NCI-H2196 (cell line): Measurements from ENCODE around the gene DYNLT4.
"Not testable (repeated sequence)": the region's sequence is repeated elsewhere in the genome, so short reads cannot be mapped to it uniquely, and the experiment has no call there.

Source experiments
- DNase-seq: peaks from one replicate; lab custom pipeline; 2025; ENCODE audit not compliant: unreplicated experiment; lab: John Stamatoyannopoulos, UW

DYNLT4 gene

DNA sequence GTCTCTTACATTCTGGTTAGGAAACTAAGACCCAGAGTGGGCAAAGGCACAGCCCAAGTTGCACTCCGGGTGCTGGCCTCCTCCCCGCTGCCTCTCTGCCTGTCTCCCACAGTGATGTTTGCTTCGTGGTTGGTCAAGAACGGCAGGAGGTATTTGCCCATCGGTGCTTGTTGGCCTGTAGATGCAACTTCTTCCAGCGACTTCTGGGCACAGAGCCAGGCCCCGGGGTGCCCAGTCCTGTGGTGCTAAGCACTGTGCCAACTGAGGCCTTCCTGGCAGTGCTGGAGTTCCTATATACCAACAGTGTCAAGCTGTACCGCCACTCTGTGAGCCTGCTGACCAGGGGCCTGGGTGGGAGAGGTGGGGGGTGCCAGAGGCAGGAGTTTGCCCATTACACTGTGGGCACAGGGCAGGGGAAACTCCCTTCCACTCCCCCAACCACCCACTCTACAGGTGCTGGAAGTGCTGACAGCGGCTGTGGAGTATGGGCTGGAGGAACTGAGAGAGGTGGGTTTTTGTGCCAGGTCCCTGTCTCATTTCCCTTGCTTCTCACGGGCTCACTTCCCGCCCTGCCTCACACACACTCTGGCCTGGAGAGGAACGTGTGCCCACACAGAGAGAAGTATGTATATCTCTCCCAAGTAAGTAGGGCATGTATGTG is 3.1 kb upstream of the DYNLT4 start:
- DNase-seq: peak; percentile 63

DNA sequence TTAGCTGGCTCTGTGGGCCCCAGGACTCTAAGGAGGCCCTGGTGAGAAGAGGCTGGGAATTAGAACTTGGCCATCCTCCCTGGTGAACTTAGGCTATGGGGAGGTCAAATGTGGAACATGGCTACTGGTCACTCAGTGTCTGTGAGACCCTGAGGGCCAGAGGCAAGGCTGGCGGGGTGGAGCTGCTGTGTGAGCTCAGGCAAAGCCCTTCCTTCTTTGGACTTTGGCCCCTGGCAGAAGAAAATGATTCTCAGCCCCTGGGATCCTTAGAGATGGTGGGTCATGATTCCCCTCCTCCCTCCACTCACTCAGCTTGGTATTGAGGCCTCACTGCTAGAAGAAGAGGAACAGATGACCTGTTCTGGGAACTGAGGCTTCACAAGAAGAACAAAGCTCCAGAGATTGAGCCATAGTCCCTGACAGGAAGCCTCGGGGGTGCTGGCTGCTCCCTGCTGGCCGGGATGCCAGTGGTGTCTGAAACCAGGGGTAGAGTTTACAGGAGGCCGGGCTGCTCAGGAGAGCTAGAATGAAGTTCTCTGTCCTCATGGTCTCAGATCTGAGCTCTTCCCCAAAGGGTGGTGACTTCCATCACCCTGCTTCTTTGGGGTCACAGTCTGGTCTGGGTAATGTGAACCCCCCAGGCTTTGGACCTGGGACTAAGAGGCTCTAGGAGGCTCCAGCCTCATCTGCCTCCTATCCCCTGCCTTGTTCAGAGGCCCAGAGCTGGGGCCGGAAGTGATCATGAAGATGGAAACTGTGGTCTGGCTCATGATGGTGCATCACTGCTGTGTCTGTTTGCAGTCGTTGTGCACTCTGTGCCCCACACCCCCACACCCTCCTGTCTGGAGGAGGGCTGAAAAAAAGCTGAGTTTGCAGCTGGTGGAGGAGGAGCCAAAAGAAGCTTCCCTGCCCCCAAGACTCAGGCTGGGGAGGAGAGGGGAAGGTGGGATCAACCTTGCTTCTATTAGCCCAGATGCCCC is 2.1 kb upstream of the DYNLT4 start:
- DNase-seq: no peak

DNA sequence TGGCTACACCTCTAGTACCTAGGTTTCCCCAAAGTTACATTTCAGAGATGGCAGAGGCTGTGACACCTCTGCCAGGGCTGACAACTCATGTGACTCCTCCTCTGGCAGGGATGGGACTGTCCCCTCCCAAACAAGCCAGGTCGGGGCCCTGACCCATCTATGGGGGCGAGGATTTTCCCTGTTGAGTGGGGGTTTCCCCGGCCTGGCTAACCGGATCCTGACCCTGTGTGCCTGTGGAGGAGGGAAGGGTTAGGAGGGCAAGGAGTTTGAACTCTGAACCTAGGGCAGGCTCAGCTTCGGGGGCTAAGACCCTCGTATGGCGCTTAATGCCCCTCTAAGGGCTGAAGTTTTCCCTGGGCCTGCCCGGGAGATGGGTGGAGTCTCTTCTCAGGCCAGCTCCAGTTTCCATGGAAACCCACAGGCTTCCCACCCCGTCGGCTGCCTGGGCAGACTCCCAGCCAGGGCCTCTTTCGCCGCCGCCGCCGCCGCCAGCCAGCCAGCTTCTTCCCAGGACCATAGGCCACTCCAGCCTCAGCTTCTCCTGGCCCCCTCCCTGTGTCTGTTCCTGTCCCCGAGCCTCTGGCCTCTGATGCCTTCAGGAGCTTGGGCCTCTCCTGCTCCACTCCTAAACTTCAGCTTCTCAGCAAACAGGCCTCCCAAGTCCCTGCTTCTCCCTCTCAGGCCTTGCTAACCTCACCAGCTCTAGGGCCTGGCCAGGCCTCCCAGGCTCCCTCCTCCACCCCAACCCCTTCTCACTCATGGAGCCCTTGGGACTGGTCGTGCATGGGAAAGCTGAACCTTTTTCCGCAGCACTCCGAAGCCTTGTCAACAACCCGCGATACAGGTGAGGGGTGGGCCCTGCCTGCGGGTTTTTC is 1.1 kb upstream of the DYNLT4 start, which contains the start of gene BTBD19:
Gene BTBD19 (plus strand): TSS at position 461 of the 875 bp plus-strand sequence. CDS start 298 bp downstream, at position 759.
- peak; percentile 43 for DNase-seq

GRCh38 chr1:44807364-44808062 is 362 bp upstream of the DYNLT4 start:
- DNase-seq: peak; percentile 95

DNA sequence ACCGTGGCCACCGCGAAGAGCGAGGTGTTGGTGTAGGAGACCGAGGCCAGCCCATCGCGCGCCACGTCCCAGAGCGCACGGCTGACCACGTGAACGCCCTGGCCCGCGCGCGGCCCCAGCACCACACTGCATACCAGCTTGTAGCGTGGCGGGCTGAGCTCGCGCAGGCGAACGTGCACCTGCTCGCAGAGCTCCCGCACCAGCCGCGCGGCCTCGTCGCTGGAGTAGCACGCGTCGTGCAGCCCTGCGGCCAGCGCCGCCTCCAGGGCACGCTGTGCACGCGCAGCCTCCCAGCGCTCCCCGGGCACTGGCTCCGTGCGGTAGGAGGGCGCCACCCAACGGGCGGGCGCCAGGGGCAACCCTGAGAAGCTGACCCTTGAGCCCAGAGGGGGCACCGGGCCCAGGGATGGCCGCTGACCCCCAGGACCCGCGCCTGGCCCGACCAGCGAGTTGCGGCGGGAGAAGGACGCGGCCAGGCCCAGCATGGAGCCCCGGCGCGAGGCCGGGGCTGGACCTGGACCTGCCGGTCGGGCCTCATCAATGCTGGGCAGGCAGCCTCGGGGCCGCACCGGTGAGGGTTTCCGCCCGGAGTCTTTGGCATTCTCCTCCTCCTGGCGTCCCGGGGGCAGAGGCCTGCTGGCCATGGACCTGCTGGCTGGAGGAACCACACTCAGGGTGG is 987 bp downstream of the DYNLT4 start:
- DNase-seq: no peak

- no peak for DNase-seq
Measured at GRCh38 chr1:44805311-44806024, 1.7 kb downstream of the DYNLT4 start.

GRCh38 chr1:44803312-44804095 is 3.6 kb downstream of the DYNLT4 start:
- DNase-seq: no peak

DNA sequence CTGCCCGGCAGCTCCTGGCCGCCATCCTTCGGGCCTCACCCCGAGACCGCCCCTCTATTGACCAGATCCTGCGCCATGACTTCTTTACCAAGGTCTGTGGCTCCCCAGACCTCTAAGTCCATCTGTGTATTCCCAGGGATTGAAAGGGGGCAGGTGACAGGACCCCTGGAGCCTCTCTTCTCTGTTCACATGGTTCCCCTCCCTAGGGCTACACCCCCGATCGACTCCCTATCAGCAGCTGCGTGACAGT is 4.2 kb downstream of the DYNLT4 start:
- DNase-seq: no peak

DNA sequence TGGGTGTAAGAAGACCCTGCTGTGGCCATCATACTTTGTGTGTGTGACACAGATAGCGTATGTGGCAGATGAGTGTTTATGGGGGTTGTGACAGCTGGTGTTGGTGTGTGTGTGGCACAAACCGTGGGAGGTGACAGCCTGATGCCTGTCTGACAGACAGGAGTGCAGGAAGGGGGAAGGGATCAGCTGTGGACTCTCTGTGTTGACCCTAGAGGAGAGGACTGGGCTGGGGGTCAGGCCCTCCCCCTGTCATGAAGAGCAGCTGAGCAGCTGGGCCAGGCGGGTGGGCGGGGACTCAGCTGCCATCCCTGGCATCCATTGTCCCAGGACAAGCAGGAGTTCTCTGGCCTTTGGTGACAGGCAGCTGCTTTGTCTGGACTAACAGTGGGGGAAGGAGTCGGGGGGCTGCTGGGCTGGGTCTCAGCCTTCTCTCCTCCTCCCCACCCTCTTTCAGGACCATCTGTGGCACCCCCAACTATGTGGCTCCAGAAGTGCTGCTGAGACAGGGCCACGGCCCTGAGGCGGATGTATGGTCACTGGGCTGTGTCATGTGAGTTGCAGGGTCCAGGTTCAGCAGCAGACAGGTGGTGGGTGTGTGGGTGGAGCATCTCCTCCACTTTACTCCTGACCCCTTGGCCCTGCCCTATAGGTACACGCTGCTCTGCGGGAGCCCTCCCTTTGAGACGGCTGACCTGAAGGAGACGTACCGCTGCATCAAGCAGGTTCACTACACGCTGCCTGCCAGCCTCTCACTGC is 4.7 kb downstream of the DYNLT4 start:
- no peak for DNase-seq

DNA sequence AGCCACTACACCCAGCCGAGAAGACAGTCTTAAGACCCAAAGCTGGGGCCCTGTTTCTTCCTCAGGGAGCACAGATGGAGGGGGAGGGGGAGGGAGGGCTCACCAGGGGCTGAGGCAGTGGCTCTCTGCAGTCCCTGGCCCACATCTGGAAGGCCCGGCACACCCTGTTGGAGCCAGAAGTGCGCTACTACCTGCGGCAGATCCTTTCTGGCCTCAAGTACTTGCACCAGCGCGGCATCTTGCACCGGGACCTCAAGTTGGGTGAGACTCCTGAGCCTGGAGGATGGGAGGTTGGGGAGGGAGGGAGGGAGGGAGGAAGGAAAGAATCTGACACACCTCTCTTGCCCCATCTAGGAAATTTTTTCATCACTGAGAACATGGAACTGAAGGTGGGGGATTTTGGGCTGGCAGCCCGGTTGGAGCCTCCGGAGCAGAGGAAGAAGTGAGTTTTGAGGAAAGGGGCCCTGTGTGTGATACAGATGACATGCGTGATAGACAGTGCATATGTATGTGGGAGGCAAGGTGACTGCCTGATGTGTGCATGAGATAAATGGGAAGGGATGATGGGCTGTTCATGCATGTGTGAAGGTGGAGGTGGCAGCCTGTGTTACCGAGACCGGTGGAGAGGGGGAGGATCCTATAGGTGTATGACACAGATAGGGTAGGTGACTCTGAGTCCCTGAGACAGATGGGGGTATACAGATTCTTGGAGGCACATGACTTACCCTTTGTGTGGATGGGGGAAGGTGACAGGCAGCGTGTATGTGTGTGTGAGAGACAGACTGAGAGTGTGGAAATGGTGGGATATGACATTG is 5.5 kb downstream of the DYNLT4 start:
- DNase-seq: no peak

- peak; percentile 96 for DNase-seq
Measured at GRCh38 chr1:44799770-44800584, 7.2 kb downstream of the DYNLT4 start, which contains the start of gene PLK3. Gene PLK3, plus strand, starts transcription at chr1:44800377. Its CDS starts 87 bp downstream, at chr1:44800464.

DNA sequence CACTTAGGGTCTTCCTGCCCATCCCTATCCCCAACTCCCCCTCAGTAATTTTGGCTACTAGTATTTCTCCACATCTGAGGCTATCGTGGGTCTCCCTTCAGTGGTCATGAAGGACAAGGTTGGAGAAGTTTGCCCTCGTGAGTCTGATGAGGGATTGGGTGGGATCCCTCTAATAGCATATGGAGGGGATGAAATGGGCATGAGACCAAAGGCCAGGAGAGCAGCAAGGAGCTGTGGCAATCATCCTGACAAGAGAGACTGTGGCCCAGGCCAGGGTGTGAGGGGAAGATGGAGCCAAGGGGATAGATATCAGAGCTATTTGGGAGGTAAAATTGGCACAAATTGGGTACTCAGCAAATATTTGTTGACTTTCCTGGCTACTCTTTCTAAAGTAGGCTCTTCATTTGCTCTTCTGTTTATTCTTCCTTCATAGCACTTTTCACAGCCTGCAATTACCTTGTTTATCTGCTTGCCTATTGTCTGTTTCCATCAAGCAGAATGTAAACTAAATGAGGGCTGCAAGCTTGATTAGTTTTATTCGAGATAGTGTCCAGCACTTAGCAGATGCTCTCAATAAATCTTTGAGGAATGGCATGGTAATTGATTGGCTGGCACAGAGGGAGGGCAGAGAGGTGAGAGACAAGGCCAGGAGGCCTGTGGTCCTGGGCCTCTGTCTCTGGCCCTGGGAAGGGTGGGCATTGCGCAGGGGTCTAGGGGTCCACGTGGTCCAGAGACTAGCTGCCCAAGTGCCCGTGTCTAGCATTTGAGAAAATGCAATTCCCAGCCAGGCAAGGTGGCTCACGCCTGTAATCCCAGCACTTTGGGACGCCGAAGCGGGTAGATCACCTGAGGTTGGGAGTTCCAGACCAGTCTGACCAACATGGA is 8.4 kb downstream of the DYNLT4 start:
- DNase-seq: peak; percentile 43

DNA sequence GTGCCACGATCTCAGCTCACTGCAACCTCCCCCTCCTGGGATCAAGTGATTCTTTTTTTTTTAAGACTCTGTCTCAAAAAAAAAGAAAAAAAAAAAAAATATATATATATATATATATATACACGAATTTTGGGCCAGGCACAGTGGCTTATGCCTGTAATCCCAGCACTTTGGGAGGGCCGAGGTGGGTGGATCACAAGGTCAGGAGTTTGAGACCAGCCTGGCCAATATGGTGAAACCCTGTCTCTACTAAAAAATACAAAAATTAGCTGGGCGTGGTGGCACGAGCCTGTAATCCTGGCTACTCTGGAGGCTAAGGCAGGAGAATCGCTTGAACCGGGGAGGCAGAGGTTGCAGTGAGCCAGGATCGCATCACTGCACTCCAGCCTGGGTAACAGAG is 9.3 kb downstream of the DYNLT4 start:
- not testable (repeated sequence) for DNase-seq

- DNase-seq: no peak
Measured at GRCh38 chr1:44792736-44793502, 14.2 kb downstream of the DYNLT4 start.
